ENCODE measurements around the gene VAT1L. TPM values are rescaled to one million over a fixed set of nuclear protein-coding genes. Genes with fewer than 3 reads are reported as not detected.

Gene VAT1L
- total and polyA plus RNA-seq, 8 donors: 0.32 to 10.7 (median 1.3) TPM

DNA sequence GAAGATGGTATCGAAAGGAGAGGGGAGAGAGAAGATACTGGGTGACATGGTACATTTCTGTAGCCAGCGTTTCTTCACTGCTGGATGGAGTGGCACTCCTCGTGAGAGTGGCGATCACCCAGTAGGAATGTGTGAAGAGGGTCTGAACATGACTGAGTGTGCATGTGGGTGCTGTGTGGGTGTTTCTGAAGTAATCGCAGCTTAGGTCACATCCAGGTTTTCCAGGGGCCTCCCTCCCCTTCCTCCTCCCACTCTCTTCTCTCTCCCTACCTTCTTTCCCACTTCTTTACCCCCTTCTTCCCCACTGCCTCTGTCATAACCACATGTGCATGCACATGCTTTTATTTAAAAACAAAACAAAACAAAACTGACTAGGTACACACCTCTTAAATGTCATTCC, 235.8 kb downstream of the VAT1L start:
- WGBS, 2 donors: 73 to 79% methylated on average over 5 of the region's 5 CpGs
- H3K27me3 ChIP-seq: peaks cover 0 to 5% (median 0%) of the 10 kb centered on the region in 4 donors
- TF ChIP-seq, protein P1, sequence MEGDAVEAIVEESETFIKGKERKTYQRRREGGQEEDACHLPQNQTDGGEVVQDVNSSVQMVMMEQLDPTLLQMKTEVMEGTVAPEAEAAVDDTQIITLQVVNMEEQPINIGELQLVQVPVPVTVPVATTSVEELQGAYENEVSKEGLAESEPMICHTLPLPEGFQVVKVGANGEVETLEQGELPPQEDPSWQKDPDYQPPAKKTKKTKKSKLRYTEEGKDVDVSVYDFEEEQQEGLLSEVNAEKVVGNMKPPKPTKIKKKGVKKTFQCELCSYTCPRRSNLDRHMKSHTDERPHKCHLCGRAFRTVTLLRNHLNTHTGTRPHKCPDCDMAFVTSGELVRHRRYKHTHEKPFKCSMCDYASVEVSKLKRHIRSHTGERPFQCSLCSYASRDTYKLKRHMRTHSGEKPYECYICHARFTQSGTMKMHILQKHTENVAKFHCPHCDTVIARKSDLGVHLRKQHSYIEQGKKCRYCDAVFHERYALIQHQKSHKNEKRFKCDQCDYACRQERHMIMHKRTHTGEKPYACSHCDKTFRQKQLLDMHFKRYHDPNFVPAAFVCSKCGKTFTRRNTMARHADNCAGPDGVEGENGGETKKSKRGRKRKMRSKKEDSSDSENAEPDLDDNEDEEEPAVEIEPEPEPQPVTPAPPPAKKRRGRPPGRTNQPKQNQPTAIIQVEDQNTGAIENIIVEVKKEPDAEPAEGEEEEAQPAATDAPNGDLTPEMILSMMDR (IDR thresholded peaks at IDR 0.05): no peak
- H3K4me3 ChIP-seq: no peak overlapping the region
- FAIRE-seq (no peak), DNase-seq (no peak), ATAC-seq (no peak)
- H3K36me3 ChIP-seq: no peaks in the 10 kb centered on the region
- no peaks in the 10 kb centered on the region for H3K4me1 ChIP-seq
- no peaks in the 10 kb centered on the region for H3K9me3 ChIP-seq
- intact Hi-C loops (cut with DNase I): no loop called here
- H3K27ac ChIP-seq: no peak overlapping the region

DNA sequence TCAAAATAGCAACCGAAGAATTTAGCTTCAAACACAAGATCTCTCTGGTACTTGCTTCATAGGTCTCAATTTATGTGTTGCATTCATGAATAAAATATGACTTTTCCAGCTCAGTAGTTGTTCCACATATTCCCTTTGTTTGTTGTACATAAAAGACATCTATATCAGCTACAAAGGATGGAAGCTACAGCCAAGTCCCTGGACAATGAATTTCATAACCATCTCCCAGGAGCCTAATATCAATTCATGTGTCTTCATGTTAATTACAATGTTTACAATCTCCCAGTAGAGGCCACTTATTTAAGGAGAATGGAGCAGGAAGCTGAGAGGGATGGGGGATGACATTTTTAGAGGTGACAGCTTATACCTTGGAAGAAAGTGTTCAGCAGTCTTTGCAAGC, 237.3 kb downstream of the VAT1L start:
- 84 to 89% methylated on average over 1 of the region's 1 CpG for WGBS, 2 donors
- no peak for DNase-seq
- no peak for FAIRE-seq

DNA sequence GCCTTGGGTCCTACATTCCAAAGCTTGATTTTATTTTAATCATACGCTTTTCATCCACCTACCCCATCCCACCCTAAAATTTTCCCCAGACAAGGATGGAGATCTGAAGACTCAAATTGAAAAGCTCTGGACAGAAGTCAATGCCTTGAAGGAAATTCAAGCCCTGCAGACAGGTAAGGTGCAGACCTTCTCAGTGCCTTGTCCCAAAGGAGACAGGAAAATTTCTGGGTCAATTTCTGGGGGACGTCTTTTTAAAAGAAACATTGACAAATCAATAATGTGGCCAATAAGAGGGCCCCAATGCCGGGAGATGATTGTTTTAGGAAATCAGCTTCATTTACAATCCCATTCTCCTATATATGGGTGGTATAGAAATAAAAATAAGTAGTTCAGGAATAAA, 239.7 kb downstream of the VAT1L start:
- H3K36me3 ChIP-seq: no peaks in the 10 kb centered on the region
- peaks cover 0 to 5% (median 0%) of the 10 kb centered on the region in 4 donors for H3K27me3 ChIP-seq
- FAIRE-seq (no peak), ATAC-seq (no peak), DNase-seq (no peak)
- TF ChIP-seq, protein P1 (IDR thresholded peaks at IDR 0.05): no peak
- H3K4me3 ChIP-seq: no peak overlapping the region
- WGBS, 2 donors: 41 to 44% methylated on average over 3 of the region's 3 CpGs
- no peak overlapping the region for H3K27ac ChIP-seq
- H3K4me1 ChIP-seq: no peaks in the 10 kb centered on the region
- intact Hi-C loops (cut with DNase I): no loop called here
- H3K9me3 ChIP-seq: no peaks in the 10 kb centered on the region

More for the DNA sequence above, 237.3 kb downstream of the VAT1L start:
- intact Hi-C loops (cut with DNase I): no loop called here
- no peak overlapping the region for H3K27ac ChIP-seq
- TF ChIP-seq, protein P1 (IDR thresholded peaks at IDR 0.05): no peak
- H3K9me3 ChIP-seq: no peaks in the 10 kb centered on the region
- H3K4me3 ChIP-seq: no peak overlapping the region
- no peaks in the 10 kb centered on the region for H3K4me1 ChIP-seq
- ATAC-seq: no peak
- H3K36me3 ChIP-seq: no peaks in the 10 kb centered on the region
- H3K27me3 ChIP-seq: peaks cover 0 to 5% (median 0%) of the 10 kb centered on the region in 4 donors

Other genes with a start within 250 kb of the VAT1L start
- gene NUDT7, start 66.0 kb upstream of the VAT1L start, total RNA-seq: 1 to 10 TPM; 2.7 to 4.6 (median 3.4) TPM
- gene NUDT7, start 66.0 kb upstream of the VAT1L start, polyA plus RNA-seq: 1 to 10 TPM; 8.9 to 9.3 TPM
- gene CLEC3A, start 234.0 kb downstream of the VAT1L start, total RNA-seq: not detected
- not detected for gene CLEC3A, start 234.0 kb downstream of the VAT1L start, polyA plus RNA-seq

All from pancreas (tissue), 10 donors.